ENCODE measurements around the gene GOLT1B. TPM values are rescaled to one million over a fixed set of nuclear protein-coding genes. Genes with fewer than 3 reads are reported as not detected.

The GOLT1B gene
- total and polyA plus RNA-seq, 12 donors = 12.0 to 25.4 (median 18.8) TPM

DNA sequence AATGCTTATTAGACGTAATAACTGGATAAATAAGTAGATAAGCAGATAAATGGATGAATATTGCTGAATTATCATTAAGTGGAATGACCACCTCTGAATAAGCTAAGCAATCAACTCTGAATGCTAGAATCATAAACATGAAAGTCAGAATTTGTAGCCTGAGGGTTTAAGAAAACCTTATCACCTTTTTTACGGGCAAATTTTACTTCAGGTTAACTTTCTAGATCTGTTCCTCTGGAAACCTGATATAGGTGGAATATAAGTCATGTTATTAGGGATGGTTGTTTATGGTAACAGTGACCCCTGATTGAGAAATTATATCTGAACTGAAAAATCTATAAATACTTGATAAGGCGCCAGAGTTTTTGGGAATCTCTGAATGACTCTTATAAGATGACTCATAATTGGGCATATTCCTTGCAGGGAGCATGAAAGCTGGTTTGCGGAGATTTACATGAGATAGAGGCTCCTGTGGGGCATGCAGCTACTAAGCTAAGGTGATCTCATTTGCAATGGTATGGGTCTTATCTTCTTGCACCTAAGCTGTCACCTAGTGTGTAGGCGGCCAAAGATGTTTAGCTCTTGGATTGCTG is 36.6 kb downstream of the GOLT1B start:
- H3K36me3 ChIP-seq = peaks cover 0 to 5% (median 0%) of the 10 kb centered on the region in 9 donors
- WGBS, 2 donors = 88 to 91% methylated on average over 5 of the region's 5 CpGs
- intact Hi-C loops (cut with DNase I) = no loop called here
- H3K4me1 ChIP-seq = peaks cover 0 to 7% (median 0%) of the 10 kb centered on the region in 9 donors
- ATAC-seq (no peak), DNase-seq (no peak)
- H3K9me3 ChIP-seq = no peaks in the 10 kb centered on the region
- no peaks in the 10 kb centered on the region for H3K27me3 ChIP-seq
- H3K27ac ChIP-seq = no peak overlapping the region
- TF ChIP-seq CTCF (IDR thresholded peaks at IDR 0.05) = no peak
- H3K4me3 ChIP-seq = no peak overlapping the region

DNA sequence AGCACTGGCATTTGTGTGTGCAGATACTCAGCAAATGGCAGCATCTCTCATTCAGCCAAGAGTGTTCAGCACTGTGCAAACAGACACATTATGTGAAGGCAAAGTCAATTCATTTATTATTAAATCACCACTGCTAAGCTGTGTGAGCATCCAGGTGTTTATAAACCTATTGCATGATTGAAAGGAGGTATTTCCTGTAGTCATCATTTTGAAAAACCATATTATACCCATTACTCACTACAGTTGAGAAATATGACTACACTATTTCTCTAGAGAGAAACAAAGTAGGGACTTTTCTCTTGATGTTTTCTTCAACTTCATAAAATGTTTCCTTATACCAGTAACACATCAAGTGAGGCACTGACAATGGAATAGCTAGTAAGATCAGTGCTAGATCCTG is 38.2 kb downstream of the GOLT1B start:
- DNase-seq (no peak), ATAC-seq (no peak)
- Histone ChIP-seq H3K36me3 (peaks cover 0 to 5% (median 0%) of the 10 kb centered on the region in 9 donors), H3K27me3 (no peaks in the 10 kb centered on the region), H3K4me3 (no peak overlapping the region), H3K9me3 (no peaks in the 10 kb centered on the region), H3K4me1 (peaks cover 0 to 7% (median 0%) of the 10 kb centered on the region in 9 donors), H3K27ac (no peak overlapping the region)
- intact Hi-C loops (cut with DNase I) = no loop called here
- no peak for TF ChIP-seq CTCF (IDR thresholded peaks at IDR 0.05)

- Histone ChIP-seq H3K9me3 (no peaks in the 10 kb centered on the region), H3K4me1 (peaks cover 0 to 11% (median 0%) of the 10 kb centered on the region in 9 donors), H3K27ac (no peak overlapping the region), H3K27me3 (no peaks in the 10 kb centered on the region), H3K36me3 (peaks cover 0 to 5% (median 0%) of the 10 kb centered on the region in 9 donors), H3K4me3 (no peak overlapping the region)
- ATAC-seq (peak in 3 of 8 donors; percentile 19 to 69 (median 64)), DNase-seq (no peak)
- intact Hi-C loops (cut with DNase I) = no loop called here
- 67 to 76% methylated on average over 6 of the region's 6 CpGs for WGBS, 2 donors
- no peak for TF ChIP-seq CTCF (IDR thresholded peaks at IDR 0.05)
Observed at GRCh38 chr12:21541773-21542172, 40.2 kb downstream of the GOLT1B start.

- ATAC-seq = peak in 3 of 8 donors; percentile 22 to 74 (median 48)
- Histone ChIP-seq H3K4me1 (peaks cover 0 to 13% (median 0%) of the 10 kb centered on the region in 9 donors), H3K27ac (no peak overlapping the region), H3K9me3 (no peaks in the 10 kb centered on the region), H3K27me3 (no peaks in the 10 kb centered on the region), H3K36me3 (peaks cover 0 to 3% (median 0%) of the 10 kb centered on the region in 9 donors), H3K4me3 (no peak overlapping the region)
- 44 to 48% methylated on average over 5 of the region's 5 CpGs for WGBS, 2 donors
- no peak for TF ChIP-seq CTCF (IDR thresholded peaks at IDR 0.05)
- intact Hi-C loops (cut with DNase I) = no loop called here
- DNase-seq = no peak
Observed at GRCh38 chr12:21542403-21542802, 40.8 kb downstream of the GOLT1B start.
